ENCODE measurements around the gene ATF6. TPM values are rescaled to one million over a fixed set of nuclear protein-coding genes. Genes with fewer than 3 reads are reported as not detected.

Gene ATF6
- total and polyA plus RNA-seq, 3 donors from 2014 or later: 22.6 to 38.2 (median 38.0) TPM

- 79 to 85% methylated on average over 10 to 11 of the region's 11 CpGs for WGBS, 2 donors
- Histone ChIP-seq H3K9me3 (no peaks in the 10 kb centered on the region), H3K4me1 (no peaks in the 10 kb centered on the region), H3K4me3 (no peak overlapping the region), H3K27ac (no peak overlapping the region), H3K27me3 (no peaks in the 10 kb centered on the region), H3K36me3 (ENCODE audit: low read depth, missing control alignments) (no peaks in the 10 kb centered on the region)
- intact Hi-C loops (cut with DNase I; ENCODE audit: low total_unique reads): no loop called here
- DNase-seq: no peak
- no peak for TF ChIP-seq CTCF (IDR thresholded peaks at IDR 0.05)
- no peak for TF ChIP-seq POLR2A (IDR thresholded peaks at IDR 0.05)
Measured at GRCh38 chr1:161981735-161982506, 215.8 kb downstream of the ATF6 start.

- Histone ChIP-seq H3K36me3 (ENCODE audit: low read depth, missing control alignments) (no peaks in the 10 kb centered on the region), H3K27me3 (no peaks in the 10 kb centered on the region), H3K4me3 (no peak overlapping the region), H3K4me1 (no peaks in the 10 kb centered on the region), H3K9me3 (no peaks in the 10 kb centered on the region), H3K27ac (no peak overlapping the region)
- intact Hi-C loops (cut with DNase I; ENCODE audit: low total_unique reads): no loop called here
- WGBS, 2 donors: 52 to 58% methylated on average over 5 of the region's 5 CpGs
- TF ChIP-seq POLR2A (IDR thresholded peaks at IDR 0.05) (no peak), CTCF (IDR thresholded peaks at IDR 0.05) (no peak)
- no peak for DNase-seq
Measured at GRCh38 chr1:161982507-161982895, 216.4 kb downstream of the ATF6 start.

GRCh38 chr1:161982917-161983316 is 216.8 kb downstream of the ATF6 start:
- Histone ChIP-seq H3K9me3 (no peaks in the 10 kb centered on the region), H3K36me3 (ENCODE audit: low read depth, missing control alignments) (no peaks in the 10 kb centered on the region), H3K27me3 (no peaks in the 10 kb centered on the region), H3K4me1 (no peaks in the 10 kb centered on the region), H3K4me3 (no peak overlapping the region), H3K27ac (no peak overlapping the region)
- intact Hi-C loops (cut with DNase I; ENCODE audit: low total_unique reads): no loop called here
- WGBS, 2 donors: 65 to 67% methylated on average over 9 of the region's 9 CpGs
- TF ChIP-seq CTCF (IDR thresholded peaks at IDR 0.05): no peak
- TF ChIP-seq POLR2A (IDR thresholded peaks at IDR 0.05): no peak
- DNase-seq: no peak

- Histone ChIP-seq H3K27me3 (no peaks in the 10 kb centered on the region), H3K36me3 (ENCODE audit: low read depth, missing control alignments) (no peaks in the 10 kb centered on the region), H3K9me3 (no peaks in the 10 kb centered on the region), H3K27ac (no peak overlapping the region), H3K4me1 (no peaks in the 10 kb centered on the region), H3K4me3 (peak overlapping the region in 1 of 2 donors; percentile 14)
- TF ChIP-seq POLR2A (IDR thresholded peaks at IDR 0.05): no peak
- no peak for TF ChIP-seq CTCF (IDR thresholded peaks at IDR 0.05)
- WGBS, 2 donors: 78 to 81% methylated on average over 19 to 22 of the region's 22 CpGs
- no peak for DNase-seq
- intact Hi-C loops (cut with DNase I; ENCODE audit: low total_unique reads): no loop called here
Measured at GRCh38 chr1:161983725-161984124, 217.6 kb downstream of the ATF6 start.

GRCh38 chr1:161985301-161985822 is 219.2 kb downstream of the ATF6 start:
- H3K27ac ChIP-seq: no peak overlapping the region
- no peaks in the 10 kb centered on the region for H3K4me1 ChIP-seq
- TF ChIP-seq POLR2A (IDR thresholded peaks at IDR 0.05) (no peak), CTCF (IDR thresholded peaks at IDR 0.05) (no peak)
- 77 to 80% methylated on average over 4 to 5 of the region's 5 CpGs for WGBS, 2 donors
- intact Hi-C loops (cut with DNase I; ENCODE audit: low total_unique reads): no loop called here
- no peaks in the 10 kb centered on the region for H3K36me3 ChIP-seq (ENCODE audit: low read depth, missing control alignments)
- H3K4me3 ChIP-seq: no peak overlapping the region
- H3K27me3 ChIP-seq: no peaks in the 10 kb centered on the region
- no peak for DNase-seq
- H3K9me3 ChIP-seq: no peaks in the 10 kb centered on the region

Measured in testis (tissue), 3 donors.